RWPE1 (cell line): ENCODE data around the gene CDC23.

ENCODE experiments used
- CTCF ChIA-PET: fragments of 350-600 bp; sonication (Branson Sonifier 250); formaldehyde crosslinking; extraction: SDS; loops from one replicate; lab custom pipeline; 2021; lab: Yijun Ruan, JAX
- POLR2A ChIA-PET: fragments of 400-600 bp; formaldehyde crosslinking; extraction: SDS; loops from one replicate; lab custom pipeline; 2020; ENCODE audit warnings: antibody characterized with exemption; ENCODE audit not compliant: low non-redundant PET; lab: Yijun Ruan, JAX
- DNase-seq: peaks from one replicate; pipeline ENCODE4 v3.0.0; 2012; ENCODE audit warnings: low spot score
- H3K27ac ChIP-seq: fragments of 450-650 bp; 2 replicates; pipeline ENCODE4 v1.5.1; 2017
- CTCF ChIP-seq: fragments of 450-650 bp; conservative IDR thresholded peaks from 2 replicates; pipeline ENCODE4 v1.5.1; 2017; ENCODE audit warnings: low read depth, mild to moderate bottlenecking

The CDC23 gene

GRCh38 chr5:138246334-138246733 lies 33.2 kb upstream of the CDC23 start:
- POLR2A ChIA-PET, result no interaction called here
- no peak for DNase-seq
- TF ChIP-seq CTCF, result no peak
- H3K27ac ChIP-seq, result no peak overlapping the region
- CTCF ChIA-PET, result interaction anchor here (0.6 kb wide), 1 partner anchor 23 kb away, joined by 4 read pairs; no protein-coding TSS in a partner anchor

GRCh38 chr5:138245717-138246116 lies 32.6 kb upstream of the CDC23 start:
- TF ChIP-seq CTCF, result no peak
- DNase-seq, result no peak
- ChIA-PET POLR2A (no interaction called here), CTCF (no interaction called here)
- no peak overlapping the region for H3K27ac ChIP-seq

- ChIA-PET POLR2A (no interaction called here), CTCF (interaction anchor here (0.6 to 2.2 kb wide), 2 partner anchors 21 to 193 kb away, joined by 4 to 8 read pairs; no protein-coding TSS in a partner anchor)
- H3K27ac ChIP-seq, result no peak overlapping the region
- TF ChIP-seq CTCF, result no peak
- no peak for DNase-seq
Observed at GRCh38 chr5:138243794-138244193, 30.7 kb upstream of the CDC23 start.

GRCh38 chr5:138241688-138242571 lies 28.8 kb upstream of the CDC23 start:
- TF ChIP-seq CTCF, result no peak
- ChIA-PET CTCF (interaction anchor here (0.6 to 1.0 kb wide), 4 partner anchors 25 to 1646 kb away, joined by 3 to 4 read pairs (median 3); no protein-coding TSS in a partner anchor), POLR2A (no interaction called here)
- no peak overlapping the region for H3K27ac ChIP-seq
- no peak for DNase-seq

GRCh38 chr5:138240650-138241385 lies 27.7 kb upstream of the CDC23 start:
- no peak overlapping the region for H3K27ac ChIP-seq
- DNase-seq, result no peak
- no peak for TF ChIP-seq CTCF
- ChIA-PET POLR2A (interaction anchor here (0.9 kb wide), 1 partner anchor 20 kb away, joined by 3 read pairs; no protein-coding TSS in a partner anchor), CTCF (interaction anchor here (0.5 to 0.6 kb wide), 2 partner anchors 15 to 110 kb away, joined by 3 to 4 read pairs; no protein-coding TSS in a partner anchor)

- DNase-seq, result no peak
- TF ChIP-seq CTCF, result no peak
- H3K27ac ChIP-seq, result no peak overlapping the region
- POLR2A ChIA-PET, result no interaction called here
- CTCF ChIA-PET, result interaction anchor here (1.7 kb wide), 1 partner anchor 14 kb away, joined by 6 read pairs; no protein-coding TSS in a partner anchor
Observed at GRCh38 chr5:138238034-138238433, 24.9 kb upstream of the CDC23 start.
